NCI-H2107 (cell line): ENCODE data around the gene TGM6.

Source experiments
- DNase-seq: peaks from one replicate; lab custom pipeline; 2025; lab: John Stamatoyannopoulos, UW

Gene TGM6

DNA sequence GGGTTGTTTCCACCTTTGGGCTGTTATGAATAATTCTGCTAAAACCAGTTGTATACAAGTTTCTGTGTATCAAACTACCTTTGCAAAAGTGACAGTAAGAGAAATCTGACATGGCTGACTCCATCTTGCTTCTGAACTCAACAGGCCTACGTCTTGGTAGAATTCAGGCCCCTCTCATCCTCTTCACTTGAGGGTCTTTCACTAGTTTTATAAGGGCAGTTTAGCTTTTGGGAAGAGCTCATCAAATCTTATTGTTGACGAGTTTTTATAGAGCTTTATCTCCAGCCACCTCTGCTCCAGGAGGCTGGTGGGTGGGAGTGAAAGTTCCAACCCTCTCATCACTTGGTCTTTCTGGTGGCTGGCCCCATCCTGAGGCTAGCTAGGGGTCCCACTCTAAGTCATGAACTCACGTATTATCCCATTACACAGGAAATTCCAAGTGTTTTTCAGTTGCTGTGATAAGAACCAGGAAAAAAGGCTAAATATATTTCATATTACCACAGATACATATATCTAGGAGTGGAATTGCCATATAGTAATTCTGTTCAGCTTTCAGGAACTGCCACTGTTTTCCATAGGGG lies 78.3 kb downstream of the TGM6 start:
- no peak for DNase-seq

DNA sequence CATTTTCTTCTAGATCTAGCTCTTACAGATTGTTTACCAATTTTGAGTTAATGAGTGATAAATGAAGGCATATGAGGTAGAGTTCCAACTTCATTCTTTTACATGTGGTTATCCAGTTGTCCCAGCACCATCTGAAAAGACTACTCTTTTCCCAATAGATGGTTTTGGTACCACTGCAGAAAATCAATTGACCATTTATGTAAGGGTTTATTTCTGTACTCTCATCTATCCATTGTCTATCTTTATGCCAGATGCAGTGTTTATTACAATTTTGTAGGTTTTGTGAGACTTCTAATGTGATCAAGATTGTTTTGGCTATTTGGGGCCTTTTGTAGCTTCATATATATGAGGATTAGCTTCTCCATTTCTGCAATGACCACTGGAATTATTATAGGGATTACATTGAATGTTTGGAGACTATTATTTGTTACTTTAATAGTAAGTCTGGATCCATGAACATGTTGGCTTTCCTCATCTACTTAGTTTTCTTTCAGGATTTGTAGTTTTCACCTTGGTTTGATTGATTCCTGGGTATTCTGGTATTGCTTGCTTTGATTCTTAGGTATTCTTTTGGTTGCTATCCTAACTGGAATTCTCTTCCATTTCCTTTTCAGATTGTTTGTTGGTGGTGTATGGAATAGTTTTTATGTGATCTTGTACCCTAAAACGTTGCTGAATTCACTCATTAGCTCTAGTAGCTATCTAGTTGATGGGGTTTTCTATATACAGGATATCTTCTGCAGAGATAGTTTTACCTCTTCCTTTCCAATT lies 79.5 kb downstream of the TGM6 start:
- DNase-seq, result no peak

DNA sequence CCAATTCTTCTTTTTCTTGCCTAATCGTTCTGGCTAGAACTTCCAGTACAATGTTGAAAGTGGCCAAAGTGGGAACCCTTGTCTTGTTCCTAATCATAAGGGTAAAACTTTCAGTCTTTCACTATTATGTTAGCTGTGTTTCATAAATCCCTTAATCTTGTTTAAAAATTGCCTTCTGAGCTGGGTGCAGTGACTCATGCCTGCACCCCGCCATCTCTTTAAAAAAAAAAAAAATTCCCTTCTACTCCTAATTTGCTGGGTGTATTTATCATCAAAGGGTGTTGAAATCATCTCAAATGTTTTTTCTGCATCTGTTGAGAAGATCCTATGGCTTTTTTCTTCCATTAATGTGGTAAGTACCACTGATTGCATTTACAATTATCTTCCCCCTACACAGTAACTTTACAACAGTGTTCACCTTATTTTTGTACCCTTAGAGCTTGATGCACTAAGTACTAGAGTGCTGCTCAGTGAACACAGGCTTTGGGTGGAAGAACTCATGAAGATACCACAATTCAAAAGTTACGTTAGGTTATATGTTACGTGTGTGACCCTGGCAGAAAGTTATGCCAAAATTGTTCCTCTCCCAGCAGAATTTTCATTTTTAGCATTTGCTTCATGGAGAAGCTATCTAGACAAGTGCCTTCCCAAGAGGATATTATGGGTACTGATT lies 80.2 kb downstream of the TGM6 start:
- no peak for DNase-seq

GRCh38 chr20:2462484-2462883 lies 81.8 kb downstream of the TGM6 start:
- DNase-seq, result no peak

- no peak for DNase-seq
Observed at GRCh38 chr20:2463616-2464365, 83.1 kb downstream of the TGM6 start.

DNA sequence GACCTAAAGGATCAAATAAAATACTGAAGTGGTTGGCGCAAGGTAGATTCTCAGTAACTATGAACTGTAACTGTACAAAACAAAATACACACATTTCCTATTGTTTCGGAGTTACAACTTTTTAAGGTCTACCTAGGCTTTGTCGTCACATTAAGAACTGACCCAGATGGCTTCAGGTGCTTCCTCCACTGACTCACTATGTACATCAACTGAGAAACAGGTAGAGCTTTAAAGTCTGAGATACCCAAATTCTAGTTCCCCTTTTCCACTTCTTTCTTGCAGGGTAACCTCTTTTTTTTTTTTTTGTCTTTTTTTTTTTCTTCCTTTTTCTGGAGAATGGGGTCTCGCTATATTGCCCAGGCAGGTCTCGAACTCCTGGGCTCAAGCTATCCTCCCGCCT lies 84.4 kb downstream of the TGM6 start:
- no peak for DNase-seq

DNA sequence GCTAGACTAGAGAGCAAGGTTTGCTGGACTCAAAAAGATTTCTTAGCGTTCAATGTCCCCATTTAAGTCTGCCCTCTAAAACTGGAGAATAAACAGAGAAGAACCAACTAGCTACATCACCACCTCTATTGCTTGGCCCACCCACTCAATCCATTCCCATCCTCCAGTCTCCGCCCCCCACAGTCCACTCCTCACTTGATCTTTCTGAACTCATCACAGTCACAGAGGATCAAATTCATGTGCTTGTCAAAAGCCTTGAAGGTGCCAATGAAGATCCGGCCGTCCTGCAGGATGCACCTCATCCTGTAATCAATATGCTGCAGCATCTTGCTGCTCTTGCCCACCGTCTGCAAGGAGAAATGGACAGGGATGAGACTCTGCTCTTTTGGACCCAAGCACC lies 86.7 kb downstream of the TGM6 start:
- no peak for DNase-seq

GRCh38 chr20:2468581-2469407 lies 88.1 kb downstream of the TGM6 start:
- no peak for DNase-seq

- DNase-seq, result no peak
Observed at GRCh38 chr20:2469991-2470422, 89.3 kb downstream of the TGM6 start.

DNA sequence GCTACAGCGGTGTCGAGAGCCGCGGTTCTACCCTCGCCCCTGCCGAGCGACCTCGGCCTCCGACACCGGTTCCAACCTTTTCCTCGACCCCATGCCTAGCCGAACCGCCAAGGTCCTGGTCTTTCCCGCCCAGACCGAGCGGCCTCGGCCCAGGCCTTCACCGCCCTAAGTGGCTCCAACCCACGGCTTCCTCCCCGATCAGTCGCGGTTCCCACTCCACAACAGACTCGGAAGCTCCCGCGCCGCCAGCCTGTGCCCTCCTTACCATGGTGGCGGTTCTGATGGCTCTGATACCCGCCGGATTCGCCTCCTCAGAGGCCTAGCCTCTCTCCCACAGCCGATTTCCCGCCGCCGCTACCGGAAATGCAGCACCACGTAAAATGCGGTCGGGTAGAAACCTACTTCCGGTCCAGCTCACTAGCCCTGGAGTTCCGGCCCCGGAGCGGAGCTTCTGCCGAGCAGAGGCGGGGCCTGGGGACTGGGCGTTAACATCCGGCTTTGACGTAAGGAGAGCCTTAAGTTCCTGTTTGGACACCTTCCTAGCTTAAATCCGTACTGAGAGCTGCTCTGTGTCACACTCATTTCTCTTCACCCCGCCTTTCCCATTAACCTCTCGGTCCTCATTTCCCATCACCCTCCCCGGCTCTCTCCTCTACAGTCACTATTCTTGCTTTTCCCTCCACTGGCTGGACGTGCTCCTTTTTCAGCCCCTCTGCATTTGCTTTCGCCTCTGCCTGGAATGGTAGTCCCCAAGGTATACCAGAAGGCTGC lies 89.9 kb downstream of the TGM6 start, which contains the start of gene SNRPB:
SNRPB (minus strand) TSS at position 367 of the 771 bp plus-strand sequence; CDS start at position 268, 99 bp downstream.
- DNase-seq, result peak; percentile 86

- no peak for DNase-seq
Observed at GRCh38 chr20:2473516-2473915, 92.8 kb downstream of the TGM6 start.

DNA sequence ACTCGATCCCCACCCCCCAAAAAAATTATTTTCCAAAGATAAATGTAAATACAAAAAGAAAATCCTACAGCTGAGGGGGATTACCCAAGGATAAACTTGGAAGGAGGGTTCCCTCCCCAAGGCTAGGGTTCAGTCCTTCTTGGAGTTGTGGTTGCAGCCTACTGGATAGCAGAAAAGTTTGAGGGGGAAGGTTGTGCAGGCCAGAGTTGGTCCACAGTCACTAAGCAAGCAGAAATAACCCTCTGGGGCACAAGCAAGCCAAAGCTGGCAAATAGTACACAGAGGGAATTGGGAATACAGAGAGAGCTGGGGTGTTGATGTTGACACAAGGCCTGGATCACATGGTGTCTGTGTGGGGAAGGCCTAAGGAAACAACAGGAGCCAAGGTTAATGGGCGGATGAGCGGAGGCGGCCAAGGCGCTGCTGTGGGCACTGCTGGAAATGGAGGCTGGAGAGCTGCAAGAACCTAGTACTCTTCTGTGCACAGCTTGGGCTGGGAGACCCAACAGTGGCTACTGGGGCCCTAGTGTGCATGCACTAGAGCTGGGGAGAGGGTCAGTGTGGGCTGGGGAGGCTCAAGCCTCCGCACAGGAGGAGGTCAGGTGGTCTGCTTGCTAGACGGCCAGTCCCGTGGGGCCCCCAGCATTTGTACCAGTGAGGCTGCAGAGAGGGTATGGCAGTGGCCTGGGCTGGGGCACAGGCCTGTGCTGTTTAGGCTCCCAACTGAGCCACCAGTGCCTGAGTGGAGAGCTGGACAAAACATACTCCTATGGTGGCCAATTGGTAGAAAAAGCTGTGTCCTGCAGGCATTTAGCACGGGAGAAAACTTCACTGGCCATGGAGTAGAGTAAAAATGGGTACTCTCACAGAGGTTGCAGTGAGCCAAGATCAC lies 95.4 kb downstream of the TGM6 start:
- no peak for DNase-seq

DNA sequence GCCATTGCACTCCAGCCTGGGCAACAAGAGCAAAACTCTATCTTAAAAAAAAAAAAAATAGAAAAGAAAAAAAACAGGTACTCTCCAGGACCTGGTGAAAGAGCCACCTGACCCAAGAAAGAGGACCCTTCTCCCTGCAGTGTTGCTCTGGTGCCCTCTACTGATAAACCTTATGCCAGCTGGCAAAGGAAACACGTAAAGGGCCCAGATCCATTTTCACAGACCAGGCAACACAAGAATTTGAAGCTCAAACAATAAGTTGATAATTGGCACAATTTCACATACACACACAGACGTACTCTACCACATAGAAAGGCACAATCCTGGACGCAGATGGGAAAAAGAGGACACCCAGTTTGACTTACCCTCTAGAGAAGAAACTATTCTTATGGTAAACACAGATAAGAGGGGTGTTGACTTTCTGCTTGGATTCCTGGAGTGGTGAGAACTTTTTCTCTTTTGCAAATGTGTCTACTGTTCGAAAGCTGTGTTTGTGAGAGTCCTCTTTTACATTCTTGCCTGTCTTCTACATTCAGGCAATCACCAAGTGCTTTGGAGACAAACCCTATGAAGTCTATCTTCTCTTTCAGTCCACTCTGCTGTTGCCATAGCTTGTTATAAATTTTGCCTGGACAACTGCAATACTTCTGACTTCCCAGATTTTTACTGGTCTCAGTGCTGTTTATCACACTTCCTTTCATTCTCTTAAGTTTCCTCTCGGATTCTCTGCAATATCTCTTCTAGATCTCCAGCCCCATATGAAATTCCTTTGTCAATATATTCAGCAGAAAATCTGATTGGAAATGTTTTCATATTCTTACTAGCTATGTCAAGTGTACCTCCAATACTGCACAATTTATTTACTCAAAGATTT lies 96.3 kb downstream of the TGM6 start:
- no peak for DNase-seq

DNA sequence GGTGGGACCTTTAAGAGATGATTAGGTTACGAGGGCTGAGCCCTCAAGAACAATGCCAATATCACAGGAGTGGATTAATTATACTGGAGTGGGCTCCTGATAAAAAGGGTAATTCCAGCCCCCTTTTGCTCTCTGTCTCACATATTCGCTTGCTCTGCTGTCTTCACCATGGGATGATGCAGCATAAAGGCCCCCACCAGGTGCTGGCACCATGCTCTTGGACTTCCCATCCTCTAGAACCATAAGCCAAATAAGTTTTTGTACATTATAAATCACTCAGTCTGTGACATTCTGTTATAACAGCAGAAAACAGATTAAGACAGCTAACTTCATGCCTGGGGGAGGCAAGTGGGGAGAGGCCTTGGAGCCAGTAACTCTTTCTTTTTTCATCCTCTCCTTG lies 99.7 kb downstream of the TGM6 start:
- no peak for DNase-seq
